Measurements from ENCODE around the gene VCAM1.

DNA sequence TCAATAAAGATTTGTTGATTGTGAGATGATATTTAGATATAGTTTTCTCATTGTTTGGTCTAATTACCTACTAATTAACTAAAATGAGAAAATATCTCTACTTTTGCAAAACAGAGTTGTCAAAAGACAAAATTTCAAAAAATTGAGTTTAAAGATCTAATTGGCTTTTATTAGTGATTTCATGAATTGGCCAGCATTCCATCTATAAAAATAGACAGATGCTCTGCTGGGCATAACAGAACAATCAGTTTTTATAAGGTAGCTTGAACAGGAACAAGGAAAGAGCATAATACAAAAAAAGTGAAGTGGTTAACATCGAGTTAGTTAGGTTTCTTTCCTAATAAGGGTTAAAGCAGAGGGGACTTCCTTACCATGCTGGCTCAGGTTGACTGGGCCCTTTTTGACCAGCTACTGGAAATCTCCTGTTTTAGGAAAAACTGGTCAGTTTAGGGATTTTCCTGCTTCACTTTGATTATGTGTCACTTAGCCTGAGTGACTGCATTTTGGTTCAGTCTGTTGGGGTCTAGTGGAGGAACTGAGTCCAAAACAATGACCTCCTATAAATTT, 63.0 kb downstream of the VCAM1 start:
- TF ChIP-seq ZBTB21 (CRISPR knock-in tag; IDR thresholded peaks at IDR 0.05; ENCODE audit: borderline replicate concordance): no peak
- TF ChIP-seq, protein P1, sequence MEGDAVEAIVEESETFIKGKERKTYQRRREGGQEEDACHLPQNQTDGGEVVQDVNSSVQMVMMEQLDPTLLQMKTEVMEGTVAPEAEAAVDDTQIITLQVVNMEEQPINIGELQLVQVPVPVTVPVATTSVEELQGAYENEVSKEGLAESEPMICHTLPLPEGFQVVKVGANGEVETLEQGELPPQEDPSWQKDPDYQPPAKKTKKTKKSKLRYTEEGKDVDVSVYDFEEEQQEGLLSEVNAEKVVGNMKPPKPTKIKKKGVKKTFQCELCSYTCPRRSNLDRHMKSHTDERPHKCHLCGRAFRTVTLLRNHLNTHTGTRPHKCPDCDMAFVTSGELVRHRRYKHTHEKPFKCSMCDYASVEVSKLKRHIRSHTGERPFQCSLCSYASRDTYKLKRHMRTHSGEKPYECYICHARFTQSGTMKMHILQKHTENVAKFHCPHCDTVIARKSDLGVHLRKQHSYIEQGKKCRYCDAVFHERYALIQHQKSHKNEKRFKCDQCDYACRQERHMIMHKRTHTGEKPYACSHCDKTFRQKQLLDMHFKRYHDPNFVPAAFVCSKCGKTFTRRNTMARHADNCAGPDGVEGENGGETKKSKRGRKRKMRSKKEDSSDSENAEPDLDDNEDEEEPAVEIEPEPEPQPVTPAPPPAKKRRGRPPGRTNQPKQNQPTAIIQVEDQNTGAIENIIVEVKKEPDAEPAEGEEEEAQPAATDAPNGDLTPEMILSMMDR (IDR thresholded peaks at IDR 0.05): no peak
- no peak for TF ChIP-seq ZNF121 (CRISPR knock-in tag; IDR thresholded peaks at IDR 0.05)
- no peak for TF ChIP-seq NFYB (CRISPR knock-in tag; conservative IDR thresholded peaks at IDR 0.05; ENCODE audit: low read depth)
- TF ChIP-seq, protein P2, sequence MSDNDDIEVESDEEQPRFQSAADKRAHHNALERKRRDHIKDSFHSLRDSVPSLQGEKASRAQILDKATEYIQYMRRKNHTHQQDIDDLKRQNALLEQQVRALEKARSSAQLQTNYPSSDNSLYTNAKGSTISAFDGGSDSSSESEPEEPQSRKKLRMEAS (CRISPR knock-in tag; IDR thresholded peaks at IDR 0.05): no peak
- TF ChIP-seq ZNF263 (CRISPR knock-in tag; IDR thresholded peaks at IDR 0.05; ENCODE audit: low read depth): no peak
- TF ChIP-seq ZNF232 (CRISPR knock-in tag; IDR thresholded peaks at IDR 0.05): no peak
- TF ChIP-seq NR2C2 (CRISPR knock-in tag; IDR thresholded peaks at IDR 0.05): no peak
